Measurements from ENCODE around the gene SLC44A3.

Gene SLC44A3

DNA sequence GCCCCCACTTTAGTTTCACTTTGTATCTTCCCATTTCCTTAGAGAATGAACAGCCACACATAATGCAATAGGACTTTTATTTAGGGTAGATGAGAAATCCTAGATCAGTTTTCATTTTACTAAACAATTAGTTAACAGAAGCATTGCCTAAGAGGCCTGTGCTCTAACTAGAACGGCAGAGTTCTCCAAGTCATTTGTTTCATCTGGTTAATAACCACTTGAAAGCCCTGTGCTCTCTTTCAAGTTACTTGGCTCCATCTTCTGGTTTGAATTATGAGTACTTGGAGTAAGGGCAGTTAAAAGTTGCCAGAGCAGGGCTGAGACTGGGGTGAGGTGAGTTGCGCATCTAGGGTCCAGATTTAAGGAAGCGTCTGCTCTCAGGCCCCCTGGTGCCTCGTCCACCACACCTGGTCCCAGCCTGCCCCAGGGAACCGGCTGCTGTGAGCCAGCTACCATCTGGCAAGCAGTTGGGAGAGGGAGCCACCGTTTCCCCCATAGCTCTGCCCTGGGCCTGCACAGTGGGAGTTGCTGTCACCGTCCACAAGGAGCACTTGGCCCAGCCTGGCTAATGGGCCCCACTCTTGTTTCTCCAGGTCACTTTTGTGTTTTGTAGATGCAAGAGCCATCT is 18.1 kb upstream of the SLC44A3 start:
- peak; percentile 26 for DNase-seq

DNA sequence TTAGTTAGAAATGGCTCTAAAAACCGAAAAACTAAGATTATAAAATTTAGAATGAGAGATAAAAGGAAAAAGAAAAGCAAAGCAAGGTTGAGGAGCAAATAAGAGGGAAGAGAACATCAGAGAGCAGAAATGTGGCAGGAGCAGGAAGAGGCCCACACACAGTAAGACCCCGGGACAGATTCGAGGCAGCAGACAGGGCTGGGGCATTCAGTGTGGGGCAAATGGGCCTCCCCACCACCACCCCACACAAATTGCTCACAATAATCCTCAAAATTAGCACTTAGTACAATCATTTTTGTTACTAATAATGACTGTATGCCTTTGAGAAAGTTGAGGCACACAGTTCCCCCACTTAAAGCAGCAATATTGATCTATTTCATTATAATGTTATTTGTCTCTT is 17.1 kb upstream of the SLC44A3 start:
- no peak for DNase-seq

DNA sequence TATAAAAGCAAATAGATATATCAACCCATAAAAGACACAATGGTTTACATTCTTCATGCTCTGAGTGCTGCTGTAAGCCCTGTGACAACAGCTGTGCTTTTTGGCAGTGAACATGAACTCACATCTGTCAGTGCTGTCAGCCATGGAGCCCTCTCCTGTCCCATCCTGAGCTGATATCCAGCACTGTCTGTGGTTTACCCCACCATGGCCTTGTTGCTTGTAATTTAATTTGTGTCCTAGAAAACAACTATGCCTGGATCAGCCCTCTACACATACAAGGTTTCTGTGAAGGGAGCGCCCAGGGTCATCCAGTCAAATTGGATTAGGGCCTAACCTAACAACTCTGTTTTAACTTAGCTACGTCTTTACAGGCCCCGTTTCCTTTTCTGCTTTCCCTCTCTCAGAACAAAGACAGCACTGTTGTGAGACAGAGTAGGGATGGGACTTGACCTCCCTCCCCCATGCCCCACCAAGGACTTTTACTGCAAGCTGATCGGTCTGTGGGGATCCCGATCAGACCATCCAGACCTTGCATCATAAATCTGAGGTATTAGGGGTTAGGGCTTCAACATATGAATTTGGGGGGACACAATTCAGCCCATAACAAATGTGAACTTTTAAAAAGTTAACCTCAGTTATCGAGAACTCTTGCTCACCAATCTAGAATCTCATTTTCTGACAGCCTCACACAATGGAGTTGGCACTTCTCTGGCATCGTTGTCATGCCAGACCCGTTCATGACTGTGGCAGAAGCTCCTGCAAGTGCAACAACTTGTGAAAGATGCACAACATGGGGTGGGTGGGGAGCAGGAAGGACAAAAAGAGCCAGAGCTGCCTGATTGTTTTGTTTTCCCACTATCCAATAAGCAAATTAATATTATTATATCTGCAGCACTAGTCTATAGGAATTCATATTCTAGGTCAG is 16.4 kb upstream of the SLC44A3 start:
- DNase-seq, result no peak

DNA sequence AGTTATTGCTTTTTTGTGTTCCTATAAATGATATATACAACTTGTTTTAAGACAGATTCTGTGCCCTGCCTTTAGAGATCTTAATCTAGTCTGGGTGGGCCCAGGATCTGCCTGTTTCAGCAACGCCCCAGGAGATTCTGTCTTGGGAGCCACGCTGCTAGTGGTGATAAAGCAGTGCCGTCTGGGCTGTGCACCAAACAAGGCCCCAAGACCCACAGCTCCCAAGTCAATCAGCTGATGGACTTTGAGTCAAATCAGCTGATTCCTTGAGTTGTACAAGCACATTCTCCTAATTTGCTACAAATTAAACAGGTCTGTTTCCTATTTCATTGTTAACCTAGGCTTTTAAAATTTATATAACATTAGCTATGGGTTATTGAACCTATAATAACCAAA is 15.7 kb upstream of the SLC44A3 start:
- DNase-seq, result no peak

DNA sequence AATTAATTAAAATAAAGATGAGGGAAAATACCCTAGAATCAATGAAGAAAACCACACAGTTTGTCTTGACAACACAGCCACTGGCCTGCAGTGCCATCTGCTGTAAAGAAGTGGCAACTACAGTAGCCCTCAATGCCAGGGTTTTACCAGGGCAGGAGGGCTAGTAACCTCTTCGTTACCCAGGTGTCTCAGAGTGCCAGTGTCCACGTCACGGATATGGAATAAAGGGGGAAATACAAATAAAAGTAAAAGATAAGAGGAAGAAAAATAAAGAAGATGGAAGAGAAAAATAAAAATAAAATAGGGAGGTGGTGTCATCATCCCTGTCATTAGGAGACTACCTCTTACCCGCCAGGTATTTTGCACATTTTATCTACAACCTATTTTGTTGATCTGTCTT is 14.2 kb upstream of the SLC44A3 start:
- peak; percentile 17 for DNase-seq

DNA sequence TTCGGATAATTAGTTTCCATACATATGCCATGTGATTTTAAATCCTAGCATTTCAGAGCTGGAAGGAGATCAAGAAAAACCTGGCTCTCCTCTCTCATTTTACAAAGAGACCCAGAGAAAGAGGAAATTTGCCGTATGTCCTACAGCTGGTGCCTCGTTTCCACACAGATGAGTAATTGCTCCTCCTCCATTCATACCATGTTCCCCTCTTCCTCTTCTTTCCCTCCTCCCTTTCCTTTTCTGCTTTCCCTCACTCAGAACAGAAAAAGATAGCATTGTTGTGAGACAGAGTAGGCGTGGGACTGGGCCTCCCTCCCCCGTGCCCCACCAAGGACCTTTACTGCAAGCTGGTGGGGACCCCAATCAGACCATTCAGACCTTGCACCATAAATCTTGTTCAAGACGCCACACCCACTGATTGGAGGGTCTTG is 13.7 kb upstream of the SLC44A3 start:
- no peak for DNase-seq

DNA sequence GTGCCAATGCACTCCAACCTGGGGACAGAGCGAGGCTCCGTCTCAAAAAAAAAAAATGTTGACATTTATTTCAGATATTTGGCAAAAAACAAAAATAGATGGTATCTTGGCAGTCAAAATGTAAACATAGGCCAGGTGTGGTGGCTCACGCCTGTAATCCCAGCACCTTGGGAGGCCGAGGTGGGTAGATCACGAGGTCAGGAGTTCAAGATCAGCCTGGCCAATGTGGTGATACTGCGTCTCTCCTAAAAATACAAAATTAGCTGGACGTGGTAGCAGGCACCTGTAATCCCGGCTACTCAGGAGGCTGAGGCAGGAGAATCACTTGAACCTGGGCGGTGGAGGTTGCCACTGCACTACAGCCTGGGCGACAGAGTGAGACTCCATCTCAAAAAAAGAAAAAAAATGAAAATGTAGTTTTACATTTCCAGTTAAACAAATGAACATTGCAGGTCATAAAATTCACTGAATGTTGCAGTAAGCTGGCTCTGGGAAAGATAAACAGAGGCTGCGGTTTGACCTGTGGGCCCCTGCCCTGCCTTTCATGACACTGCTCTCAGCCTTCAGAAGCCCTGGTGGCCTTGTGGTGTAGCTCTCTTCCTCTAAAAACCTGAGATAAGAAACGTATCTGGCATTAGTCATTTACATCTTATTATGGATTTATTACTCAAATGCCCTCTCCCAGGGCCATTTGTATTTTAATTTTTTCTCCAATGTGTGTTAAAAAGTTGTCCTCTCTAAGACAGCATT is 12.2 kb upstream of the SLC44A3 start:
- DNase-seq, result no peak

DNA sequence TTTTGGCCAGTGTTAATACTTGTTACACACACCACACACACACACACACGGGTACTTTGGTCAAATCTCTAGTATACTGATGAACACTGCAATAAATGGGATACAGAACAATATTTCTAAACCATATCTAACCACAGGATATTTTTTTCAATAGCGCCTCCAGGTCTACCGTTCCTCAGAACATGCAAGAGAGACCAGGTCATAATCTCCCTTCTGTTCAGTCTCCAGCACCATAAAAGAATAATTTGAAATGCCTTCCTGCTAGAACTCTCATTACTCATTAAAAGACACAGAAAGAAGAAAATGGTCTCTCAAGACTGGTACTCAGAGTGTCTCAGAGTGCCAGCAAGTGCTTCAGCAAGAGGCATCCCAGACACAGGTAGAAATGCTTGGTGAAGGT is 11.5 kb upstream of the SLC44A3 start:
- no peak for DNase-seq

DNA sequence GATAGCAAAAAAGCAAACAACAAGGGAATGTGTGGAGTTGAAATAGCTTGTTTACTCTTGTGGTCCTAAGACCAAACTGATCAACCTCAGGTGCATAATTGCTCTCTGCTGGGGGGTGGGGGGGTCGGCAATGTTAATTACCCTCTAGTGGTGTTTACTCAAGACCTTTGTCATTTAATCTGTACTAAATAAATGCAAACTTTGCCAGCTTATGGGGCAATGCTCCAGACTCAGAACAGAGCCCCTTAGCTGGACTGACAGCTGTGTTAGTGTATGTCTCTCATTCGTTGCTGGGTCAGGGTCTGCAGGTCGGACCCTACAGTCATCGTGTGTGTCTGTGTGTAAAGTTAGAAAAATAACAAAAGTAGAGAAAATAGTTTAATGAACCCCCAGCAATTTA is 7.2 kb upstream of the SLC44A3 start:
- DNase-seq, result no peak

DNA sequence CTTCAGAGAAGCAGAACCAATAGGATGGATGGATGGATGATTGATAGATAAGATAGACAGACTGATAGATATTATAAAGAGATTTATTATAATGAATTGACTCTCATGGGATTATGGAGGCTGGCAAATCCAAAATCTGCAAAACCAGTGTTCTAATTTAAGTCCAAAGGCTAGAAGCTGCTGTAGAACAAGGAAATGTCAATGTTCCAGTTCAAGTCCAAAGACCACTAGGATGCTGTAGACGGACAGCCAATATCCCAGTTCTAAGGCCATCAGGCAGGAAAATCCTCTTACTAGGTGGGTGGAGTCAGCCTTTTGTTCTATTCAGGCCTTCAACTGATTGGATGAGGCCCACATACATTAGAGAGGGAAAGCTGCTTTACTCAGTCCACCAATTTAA is 4.1 kb upstream of the SLC44A3 start:
- no peak for DNase-seq

DNA sequence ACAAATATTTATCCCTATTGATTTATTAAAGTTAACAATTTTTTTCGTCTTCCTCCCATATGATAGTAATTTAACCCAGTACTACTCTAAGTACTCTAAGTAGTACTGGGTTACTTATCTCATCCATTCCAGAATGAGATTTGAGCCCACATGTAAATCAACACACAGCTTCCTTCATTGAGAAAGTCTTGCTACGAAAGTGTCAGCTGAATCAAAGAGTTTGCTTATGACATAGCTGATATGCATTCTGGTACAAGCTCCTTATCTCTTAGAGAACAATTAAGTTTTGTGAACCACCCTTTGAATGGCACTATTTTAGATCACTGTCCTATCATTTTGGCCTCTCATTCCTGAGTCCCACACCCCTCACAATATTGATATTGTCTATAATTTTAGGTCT is 2.4 kb upstream of the SLC44A3 start:
- no peak for DNase-seq

DNA sequence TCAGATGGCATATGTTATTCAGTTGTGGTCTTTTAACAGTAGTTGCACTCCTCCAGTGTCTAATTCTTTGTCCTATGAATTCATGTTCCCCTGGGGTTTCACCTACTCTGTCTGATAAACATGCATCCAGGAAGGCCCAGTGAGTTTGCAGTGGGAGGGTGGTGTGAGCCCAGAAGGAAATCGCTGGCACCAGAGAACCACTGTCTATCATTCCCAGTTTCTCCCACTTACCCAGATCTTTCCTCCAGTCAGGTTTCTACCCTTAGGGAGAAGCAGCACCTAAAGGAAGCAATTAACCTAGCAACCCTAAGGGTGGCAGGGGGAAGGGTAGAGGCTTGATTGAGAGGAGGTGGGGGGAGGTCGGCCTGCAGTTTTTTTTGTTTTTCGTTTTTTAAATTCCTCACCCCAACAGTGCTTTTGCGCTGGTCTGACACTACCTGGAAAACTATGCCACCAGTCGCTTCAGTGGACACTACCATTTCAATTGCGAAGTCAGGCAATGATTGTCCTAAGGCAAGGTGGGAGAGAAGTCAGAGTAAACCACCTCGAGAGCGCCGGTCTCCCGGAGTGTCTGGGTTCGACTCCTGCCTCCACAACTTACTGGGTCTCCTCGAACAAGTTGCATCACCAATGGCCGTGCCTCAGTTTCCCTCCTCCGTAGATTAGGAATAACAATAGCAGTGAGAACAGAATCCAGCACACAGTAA is 766 bp upstream of the SLC44A3 start:
- DNase-seq, result no peak

DNA sequence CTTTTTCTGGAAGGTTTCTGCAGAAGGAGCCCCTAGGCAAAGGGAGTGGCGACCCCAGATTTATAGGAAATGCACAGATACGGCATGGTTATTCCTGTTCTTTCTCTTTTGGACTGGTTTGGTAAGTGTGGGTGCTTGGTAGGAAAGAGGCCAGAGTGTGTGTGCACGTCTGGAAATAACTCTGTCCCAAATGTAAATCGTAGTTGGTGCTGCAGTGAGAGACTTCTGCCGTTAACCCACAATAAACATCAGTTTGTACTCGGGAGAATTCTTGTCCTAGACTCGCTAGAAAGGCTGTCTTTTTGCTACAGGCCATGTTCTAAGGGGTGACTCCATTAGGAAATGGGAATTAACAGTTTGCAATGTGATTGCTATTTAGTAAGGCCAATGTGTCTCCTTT is 779 bp downstream of the SLC44A3 start:
- DNase-seq, result no peak

DNA sequence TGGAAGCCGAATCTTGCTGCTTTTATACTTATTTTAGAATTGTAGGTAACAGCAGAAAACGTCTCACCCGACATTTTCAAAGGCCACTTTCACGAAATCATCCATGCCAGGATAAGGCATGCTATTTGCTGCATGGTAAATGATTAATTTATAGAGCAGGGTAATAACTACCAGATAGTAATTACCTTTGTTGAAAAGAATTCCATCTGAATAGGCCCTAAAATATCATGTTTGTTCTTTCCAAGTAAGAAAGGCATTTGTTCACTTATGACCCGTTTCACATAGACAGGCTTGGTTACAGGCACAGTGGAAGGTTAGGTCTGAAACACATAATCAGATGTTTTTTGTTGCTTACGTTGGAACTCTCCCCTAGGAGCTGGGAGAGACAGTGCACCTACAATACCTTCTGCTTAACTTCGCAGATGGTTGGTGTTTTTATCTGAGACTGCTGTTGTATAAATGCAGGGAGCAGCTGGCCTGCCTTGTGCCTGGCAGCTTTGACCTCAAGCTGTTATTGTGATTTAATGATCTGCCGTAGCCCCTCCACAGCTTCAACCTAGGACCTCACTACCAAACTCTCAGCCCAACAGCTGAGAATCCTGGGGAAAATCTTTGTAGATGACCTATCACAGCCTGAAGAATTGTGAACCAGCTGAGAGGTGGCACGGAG is 1.6 kb downstream of the SLC44A3 start:
- no peak for DNase-seq

DNA sequence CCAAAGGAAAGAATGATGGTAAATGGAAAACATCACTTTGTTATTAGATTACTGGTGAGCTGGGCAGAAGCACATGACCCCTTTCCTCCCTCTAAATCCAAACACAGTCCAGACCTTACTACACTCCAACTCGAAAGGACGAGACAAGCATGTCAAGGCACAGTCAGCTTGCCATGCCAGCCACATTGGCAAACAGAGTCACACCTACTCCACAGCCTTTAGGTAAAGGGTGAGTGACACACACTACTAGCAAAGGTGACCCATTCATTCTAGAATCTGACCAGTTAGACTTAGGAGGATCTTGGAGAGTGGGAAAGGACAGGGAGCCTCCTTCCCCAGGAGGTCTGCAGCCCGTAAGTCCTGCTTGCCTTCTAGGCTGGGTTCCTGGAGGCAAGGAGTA is 3.0 kb downstream of the SLC44A3 start:
- no peak for DNase-seq

DNA sequence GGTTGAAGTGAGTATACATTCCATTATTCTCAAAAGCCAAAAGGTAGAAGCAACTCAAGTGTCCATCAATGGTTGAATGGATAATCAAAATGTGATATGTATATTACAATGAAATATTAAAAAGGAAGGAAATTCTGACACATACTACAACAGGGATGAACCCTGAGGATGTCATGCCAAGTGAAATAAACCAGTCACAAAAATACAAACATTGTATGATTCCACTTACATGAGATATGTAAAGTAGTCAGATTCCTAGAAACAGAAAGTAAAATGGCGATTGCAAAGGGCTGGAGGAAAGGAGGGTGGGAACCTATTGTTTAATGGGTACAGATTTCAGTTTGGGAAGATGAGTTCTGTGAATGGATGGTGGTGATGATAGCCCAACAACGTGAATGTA is 5.8 kb downstream of the SLC44A3 start:
- no peak for DNase-seq

DNA sequence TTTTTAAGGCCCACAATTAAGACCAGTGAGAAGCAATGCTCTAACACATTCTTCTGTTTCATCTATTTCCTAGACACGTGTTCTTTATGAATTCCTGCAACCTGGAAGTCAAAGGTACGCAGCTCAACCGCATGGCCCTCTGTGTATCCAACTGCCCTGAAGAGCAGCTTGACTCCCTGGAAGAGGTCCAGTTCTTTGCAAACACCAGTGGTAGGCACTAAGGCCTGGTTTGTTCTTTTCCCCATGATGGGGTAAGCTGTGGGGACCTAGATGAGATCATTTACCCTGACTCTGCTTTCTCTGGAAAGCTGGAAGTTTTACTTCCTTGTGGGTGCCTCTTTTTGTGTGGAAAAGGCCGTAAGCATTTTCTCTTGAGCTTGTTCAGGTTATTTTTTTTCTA is 7.3 kb downstream of the SLC44A3 start:
- no peak for DNase-seq

DNA sequence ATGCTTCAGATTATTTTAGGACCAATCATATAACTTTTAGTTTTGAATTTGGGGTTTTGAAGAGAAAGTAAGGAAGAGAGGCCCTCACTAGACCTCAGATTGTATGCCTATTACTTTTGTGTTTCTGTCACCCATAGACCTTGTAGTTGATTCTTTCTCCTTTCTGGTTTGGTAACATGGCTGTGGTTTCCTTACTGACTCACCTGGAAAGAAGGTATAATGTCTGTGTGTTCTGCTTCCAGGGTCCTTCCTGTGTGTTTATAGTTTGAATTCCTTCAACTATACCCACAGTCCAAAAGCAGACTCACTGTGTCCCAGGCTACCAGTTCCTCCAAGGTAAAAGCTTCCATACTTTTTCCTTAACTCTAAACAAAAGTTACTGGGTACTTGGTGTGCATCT is 8.1 kb downstream of the SLC44A3 start:
- DNase-seq, result no peak

DNA sequence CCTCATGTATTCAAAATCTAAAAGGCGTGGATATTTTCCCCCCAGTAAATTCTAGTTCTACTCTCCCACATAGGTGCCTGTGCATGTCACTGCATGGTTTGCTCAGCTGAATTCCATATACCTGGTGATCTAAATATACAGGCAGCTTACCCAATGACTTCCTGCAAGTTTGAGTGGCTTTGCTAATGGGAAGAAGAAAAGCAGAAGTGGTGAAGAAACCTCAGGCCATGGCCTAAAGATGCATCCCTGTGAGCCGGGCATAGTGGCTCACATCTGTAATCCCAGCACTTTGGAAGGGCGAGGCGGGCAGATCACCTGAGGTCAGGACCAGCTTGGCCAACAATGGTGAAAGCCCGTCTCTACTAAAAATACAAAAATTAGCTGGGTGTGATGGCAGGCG is 11.5 kb downstream of the SLC44A3 start:
- DNase-seq, result no peak

DNA sequence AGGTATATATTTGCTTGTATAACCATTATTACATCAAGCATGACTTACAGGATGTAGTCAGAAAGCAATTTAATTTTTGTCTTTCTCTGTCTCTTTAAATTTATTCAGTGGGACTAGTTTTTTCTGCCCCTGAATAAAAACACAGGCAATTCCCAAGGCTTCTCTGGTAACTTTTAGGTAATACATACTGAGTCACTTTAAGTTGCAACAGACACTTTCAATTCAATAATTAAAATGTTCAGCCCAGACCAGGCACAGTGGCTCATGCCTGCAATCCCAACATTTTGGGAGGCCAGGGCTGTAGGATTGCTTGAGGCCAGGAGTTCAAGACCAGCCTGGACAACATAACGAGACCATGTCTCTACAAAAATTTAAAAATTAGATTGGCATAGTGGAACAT is 12.3 kb downstream of the SLC44A3 start:
- DNase-seq, result no peak

DNA sequence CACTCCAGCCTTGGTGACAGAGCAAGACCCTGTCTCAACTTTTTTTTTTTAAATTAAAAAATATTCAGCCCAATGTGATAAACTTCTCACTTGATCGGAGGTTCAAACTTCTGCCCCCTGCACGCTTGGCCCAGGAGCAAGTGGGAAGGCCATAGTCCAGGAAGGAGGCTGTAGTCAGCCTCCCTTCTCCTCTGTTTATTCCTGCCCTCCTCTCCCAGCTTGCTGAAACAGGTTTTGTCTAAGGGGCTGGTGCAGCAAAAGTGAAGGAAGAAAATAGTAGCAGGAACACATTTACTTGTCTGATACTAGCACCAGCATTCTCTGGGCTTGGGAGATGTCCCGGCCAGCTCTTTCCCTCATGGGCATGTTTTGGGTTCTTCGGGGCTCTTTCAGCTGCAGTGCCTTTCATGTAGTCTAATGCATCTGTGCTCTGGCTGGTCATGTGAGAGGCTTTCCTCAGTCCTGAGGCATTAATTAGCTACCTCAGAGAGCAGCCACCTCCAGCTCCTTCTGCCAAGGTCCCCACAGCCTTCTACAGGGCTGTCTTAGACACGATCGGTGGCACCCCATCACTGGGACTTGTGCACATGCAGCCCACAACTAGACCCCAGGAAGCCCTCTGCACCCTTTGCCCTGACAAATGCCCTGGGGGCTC is 12.9 kb downstream of the SLC44A3 start:
- DNase-seq, result no peak

DNA sequence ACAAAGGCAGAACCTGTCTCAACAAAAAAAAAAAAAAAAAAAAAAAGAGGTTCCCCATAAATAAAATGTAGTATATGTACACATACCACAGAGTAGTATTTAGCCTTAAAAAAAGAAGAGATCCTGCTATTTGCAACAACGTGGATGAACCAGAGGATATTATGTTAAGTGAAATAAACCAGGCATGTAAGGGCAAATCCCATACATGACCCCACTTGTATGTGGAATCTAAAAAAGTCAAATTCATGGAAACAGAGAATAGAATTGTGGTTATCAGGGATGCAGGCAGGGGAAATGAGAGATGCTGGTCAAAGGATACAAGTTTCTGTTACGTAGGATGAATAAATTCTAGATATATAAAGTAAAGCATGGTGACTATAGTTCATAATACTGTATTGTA is 16.7 kb downstream of the SLC44A3 start:
- no peak for DNase-seq

Data from amniotic stem cell (primary cell).